ENCODE data around the gene PCDHGA12.
"Not testable (repeated sequence)": the region's sequence is repeated elsewhere in the genome, so short reads cannot be mapped to it uniquely, and the experiment has no call there.

The PCDHGA12 gene

GRCh38 chr5:141407790-141408505, 22.4 kb upstream of the PCDHGA12 start, which contains the start of gene PCDHGB6:
TSS of gene PCDHGB6 (plus strand) at chr5:141408021. CDS start at chr5:141408203, 182 bp downstream.
- DNase-seq (ENCODE audit: low read depth) = peak; percentile 34

GRCh38 chr5:141409598-141410306, 20.6 kb upstream of the PCDHGA12 start:
- no peak for DNase-seq (ENCODE audit: low read depth)

GRCh38 chr5:141411575-141411974, 18.7 kb upstream of the PCDHGA12 start:
- no peak for DNase-seq (ENCODE audit: low read depth)

- DNase-seq (ENCODE audit: low read depth) = peak; percentile 72
Measured at GRCh38 chr5:141412854-141413539, 17.3 kb upstream of the PCDHGA12 start, which contains the start of gene PCDHGA10. TSS of gene PCDHGA10 (plus strand) at chr5:141412987. CDS start at chr5:141413176, 189 bp downstream.

- DNase-seq (ENCODE audit: low read depth) = no peak
Measured at GRCh38 chr5:141413540-141414069, 16.7 kb upstream of the PCDHGA12 start.

GRCh38 chr5:141414548-141415274, 15.6 kb upstream of the PCDHGA12 start:
- not testable (repeated sequence) for DNase-seq (ENCODE audit: low read depth)

- DNase-seq (ENCODE audit: low read depth) = not testable (repeated sequence)
Measured at GRCh38 chr5:141415275-141415618, 15.1 kb upstream of the PCDHGA12 start.

GRCh38 chr5:141417494-141418172, 12.7 kb upstream of the PCDHGA12 start, which contains the start of gene PCDHGB7:
TSS of gene PCDHGB7 (plus strand) at chr5:141417677. CDS start at chr5:141417860, 183 bp downstream.
- peak; percentile 82 for DNase-seq (ENCODE audit: low read depth)

GRCh38 chr5:141419074-141419880, 11.0 kb upstream of the PCDHGA12 start:
- no peak for DNase-seq (ENCODE audit: low read depth)

GRCh38 chr5:141420855-141421488, 9.3 kb upstream of the PCDHGA12 start, which contains the start of gene PCDHGA11:
TSS of gene PCDHGA11 (plus strand) at chr5:141421051. CDS start at chr5:141421228, 177 bp downstream.
- DNase-seq (ENCODE audit: low read depth) = peak; percentile 50

GRCh38 chr5:141421489-141421855, 8.8 kb upstream of the PCDHGA12 start:
- DNase-seq (ENCODE audit: low read depth) = no peak

- no peak for DNase-seq (ENCODE audit: low read depth)
Measured at GRCh38 chr5:141422742-141423291, 7.5 kb upstream of the PCDHGA12 start.

GRCh38 chr5:141427783-141428426, 2.4 kb upstream of the PCDHGA12 start:
- DNase-seq (ENCODE audit: low read depth) = no peak

GRCh38 chr5:141431286-141431685, 979 bp downstream of the PCDHGA12 start:
- DNase-seq (ENCODE audit: low read depth) = peak; percentile 52

GRCh38 chr5:141432308-141432707, 2.0 kb downstream of the PCDHGA12 start:
- DNase-seq (ENCODE audit: low read depth) = not testable (repeated sequence)

GRCh38 chr5:141432726-141433125, 2.4 kb downstream of the PCDHGA12 start:
- DNase-seq (ENCODE audit: low read depth) = not testable (repeated sequence)

- no peak for DNase-seq (ENCODE audit: low read depth)
Measured at GRCh38 chr5:141434006-141434405, 3.7 kb downstream of the PCDHGA12 start.

GRCh38 chr5:141437221-141437620, 6.9 kb downstream of the PCDHGA12 start:
- no peak for DNase-seq (ENCODE audit: low read depth)
